Dedifferentiated amniotic fluid mesenchymal stem cell (primary cell): Measurements from ENCODE around the gene LAMB4.

Experiments
- DNase-seq: peaks from one replicate; pipeline ENCODE4 v3.0.0-alpha.2; 2016; ENCODE audit errors: extremely low spot score

The LAMB4 gene, protein sequence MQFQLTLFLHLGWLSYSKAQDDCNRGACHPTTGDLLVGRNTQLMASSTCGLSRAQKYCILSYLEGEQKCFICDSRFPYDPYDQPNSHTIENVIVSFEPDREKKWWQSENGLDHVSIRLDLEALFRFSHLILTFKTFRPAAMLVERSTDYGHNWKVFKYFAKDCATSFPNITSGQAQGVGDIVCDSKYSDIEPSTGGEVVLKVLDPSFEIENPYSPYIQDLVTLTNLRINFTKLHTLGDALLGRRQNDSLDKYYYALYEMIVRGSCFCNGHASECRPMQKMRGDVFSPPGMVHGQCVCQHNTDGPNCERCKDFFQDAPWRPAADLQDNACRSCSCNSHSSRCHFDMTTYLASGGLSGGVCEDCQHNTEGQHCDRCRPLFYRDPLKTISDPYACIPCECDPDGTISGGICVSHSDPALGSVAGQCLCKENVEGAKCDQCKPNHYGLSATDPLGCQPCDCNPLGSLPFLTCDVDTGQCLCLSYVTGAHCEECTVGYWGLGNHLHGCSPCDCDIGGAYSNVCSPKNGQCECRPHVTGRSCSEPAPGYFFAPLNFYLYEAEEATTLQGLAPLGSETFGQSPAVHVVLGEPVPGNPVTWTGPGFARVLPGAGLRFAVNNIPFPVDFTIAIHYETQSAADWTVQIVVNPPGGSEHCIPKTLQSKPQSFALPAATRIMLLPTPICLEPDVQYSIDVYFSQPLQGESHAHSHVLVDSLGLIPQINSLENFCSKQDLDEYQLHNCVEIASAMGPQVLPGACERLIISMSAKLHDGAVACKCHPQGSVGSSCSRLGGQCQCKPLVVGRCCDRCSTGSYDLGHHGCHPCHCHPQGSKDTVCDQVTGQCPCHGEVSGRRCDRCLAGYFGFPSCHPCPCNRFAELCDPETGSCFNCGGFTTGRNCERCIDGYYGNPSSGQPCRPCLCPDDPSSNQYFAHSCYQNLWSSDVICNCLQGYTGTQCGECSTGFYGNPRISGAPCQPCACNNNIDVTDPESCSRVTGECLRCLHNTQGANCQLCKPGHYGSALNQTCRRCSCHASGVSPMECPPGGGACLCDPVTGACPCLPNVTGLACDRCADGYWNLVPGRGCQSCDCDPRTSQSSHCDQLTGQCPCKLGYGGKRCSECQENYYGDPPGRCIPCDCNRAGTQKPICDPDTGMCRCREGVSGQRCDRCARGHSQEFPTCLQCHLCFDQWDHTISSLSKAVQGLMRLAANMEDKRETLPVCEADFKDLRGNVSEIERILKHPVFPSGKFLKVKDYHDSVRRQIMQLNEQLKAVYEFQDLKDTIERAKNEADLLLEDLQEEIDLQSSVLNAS (N-terminal part only)

DNA sequence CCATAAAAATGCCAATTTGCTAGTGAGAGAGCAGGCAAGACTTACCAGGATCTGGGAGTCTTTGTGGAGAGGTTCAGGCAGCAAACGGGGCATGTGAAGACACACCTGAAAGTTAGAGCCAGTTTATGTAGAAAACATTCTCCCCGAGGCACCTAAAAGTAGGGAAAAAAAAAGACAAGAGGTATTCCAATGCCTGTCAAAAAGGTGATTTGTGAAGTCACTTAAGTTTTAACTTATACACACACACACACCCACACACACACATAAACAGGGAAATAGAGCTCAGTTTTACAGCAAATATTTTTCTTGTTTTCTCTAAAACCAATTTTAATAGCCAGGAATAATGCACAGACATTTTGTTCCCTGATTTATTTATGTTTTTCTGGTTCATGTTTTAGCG lies at the start of gene LAMB4:
Gene LAMB4, minus strand, starts transcription at position 101 of the 400 bp plus-strand sequence. CDS start 7,197 bp downstream, outside the sequence.
- DNase-seq = no peak

DNA sequence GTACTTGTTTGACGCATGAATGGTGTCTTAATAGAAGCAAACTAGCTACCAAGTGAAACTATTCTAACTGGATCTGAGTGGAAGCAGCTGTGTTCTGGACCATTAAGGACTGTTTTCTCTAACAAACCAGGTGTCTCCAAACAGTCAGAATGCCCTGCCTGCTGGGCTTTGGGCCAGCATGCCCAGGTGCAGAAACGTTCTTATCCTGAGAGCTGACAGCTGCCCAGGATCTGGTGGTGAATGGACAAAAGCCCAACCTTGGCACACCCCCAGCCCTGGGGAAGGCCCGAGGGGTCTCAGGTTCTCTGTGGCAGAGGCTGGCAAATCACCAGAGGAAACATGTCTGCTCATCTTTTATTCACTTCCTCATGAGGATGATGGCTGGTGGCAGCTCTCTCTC lies 48.2 kb upstream of the LAMB4 start:
- DNase-seq = no peak

DNA sequence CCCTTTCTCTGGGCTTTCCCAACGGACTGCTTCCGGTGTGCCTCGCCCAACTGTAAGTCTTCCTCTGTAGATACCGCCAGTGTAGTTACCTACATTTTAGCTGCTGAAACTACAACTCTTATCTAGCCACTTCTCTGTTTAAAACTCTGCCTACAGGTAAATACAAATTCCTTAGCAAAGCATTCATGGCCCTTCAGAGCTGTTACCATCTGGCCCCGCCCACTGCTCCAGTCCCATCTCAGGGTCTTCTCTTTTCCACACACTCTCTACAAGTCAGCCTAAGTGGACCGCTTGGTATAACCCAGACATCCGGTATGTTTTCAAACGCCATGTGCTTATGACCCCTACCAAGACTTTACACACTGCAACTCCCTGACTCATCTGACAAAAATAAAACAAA lies 41.0 kb upstream of the LAMB4 start:
- no peak for DNase-seq

DNA sequence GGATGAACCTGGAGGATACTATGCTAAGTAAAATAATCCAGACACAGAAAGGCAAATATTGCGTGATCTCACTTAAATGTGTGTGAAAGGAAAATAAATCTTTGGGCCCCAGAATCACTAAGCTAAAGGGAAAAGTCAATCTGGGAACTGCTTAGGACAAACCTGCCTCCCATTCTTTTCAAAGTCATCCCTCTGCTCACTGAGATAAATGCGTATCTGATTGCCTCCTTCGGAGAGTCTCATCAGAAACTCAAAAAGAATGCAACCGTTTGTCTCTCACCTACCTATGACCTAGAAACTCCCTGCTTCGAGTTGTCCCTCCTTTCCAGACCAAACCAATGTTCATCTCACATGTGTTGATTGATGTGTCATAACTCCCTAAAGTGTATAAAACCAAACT lies 40.1 kb upstream of the LAMB4 start:
- no peak for DNase-seq

- no peak for DNase-seq
Observed at GRCh38 chr7:108167460-108167859, 37.3 kb upstream of the LAMB4 start.

DNA sequence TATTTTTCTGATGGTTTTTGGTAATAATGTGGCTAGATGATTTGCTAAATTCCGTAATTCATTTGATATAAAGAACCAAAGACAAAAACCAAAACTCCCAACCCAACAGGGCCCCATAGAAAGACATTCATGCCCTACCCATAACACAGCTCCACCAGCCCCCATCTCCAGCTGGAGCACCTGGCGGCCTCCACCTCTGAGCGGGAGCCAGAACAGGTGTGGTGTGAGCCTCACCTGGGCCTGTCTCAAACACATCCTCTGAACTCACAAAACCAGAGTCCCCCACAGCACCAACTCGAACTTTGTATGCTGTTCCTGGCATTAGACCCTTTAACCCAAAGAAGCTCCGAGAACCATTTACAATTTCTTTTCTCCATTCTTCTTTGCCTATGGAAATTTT lies 36.5 kb upstream of the LAMB4 start:
- DNase-seq = no peak

DNA sequence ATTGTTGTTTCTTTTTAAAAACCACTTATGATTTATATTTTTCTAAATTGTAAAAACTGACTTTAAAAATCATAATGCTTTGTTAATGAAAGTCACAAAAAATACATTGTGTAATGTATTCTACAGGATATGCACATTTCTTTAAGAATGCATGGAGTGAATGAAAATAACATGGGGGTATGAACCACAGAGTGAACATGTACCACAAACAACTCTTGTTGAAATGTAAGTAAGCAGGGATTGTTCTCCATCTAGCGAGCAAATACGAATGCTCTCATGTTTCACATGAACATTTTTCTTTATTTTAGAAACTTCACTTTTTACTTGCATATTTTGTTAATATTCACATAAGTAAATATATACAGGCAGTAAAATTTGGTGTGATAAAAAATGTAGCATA lies 35.6 kb upstream of the LAMB4 start:
- no peak for DNase-seq

DNA sequence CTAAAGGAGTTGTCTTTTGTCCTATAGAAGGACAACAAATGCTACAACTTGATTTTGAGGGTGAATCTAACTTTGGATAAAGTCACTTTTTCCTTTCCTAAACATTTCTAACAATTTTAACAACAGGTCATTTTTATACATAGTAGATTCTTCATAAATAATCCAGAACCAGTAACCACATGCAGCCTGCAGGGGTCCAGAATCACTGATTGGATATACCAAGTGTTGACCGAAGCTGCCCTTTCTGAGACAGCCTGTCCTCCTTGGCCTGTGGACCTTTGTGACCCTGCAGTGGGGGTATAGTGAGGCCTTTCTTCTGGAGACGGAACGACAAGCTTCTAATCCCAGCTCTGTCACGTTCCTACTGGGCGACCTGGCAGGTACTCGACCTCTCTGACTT lies 34.8 kb upstream of the LAMB4 start:
- no peak for DNase-seq

- no peak for DNase-seq
Observed at GRCh38 chr7:108164342-108164741, 34.2 kb upstream of the LAMB4 start.

DNA sequence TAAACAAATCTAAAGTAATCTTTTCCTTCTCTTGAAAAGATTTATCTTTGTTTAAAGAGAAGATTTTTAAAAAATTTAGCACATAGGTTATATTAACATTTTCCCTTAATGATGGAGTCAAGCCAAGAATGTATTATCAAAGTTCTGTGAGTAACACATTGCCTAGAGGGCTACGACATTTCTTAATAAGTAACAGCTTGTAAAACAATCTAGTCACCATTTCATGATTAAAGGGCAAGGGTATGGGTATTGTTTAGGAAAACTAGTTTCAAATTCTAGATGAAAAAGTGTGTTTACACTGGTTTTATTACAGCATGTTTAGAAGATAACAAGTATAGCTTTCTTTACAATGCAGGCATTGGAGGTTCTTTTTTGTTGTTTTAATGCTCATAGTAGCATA lies 28.6 kb upstream of the LAMB4 start:
- no peak for DNase-seq

DNA sequence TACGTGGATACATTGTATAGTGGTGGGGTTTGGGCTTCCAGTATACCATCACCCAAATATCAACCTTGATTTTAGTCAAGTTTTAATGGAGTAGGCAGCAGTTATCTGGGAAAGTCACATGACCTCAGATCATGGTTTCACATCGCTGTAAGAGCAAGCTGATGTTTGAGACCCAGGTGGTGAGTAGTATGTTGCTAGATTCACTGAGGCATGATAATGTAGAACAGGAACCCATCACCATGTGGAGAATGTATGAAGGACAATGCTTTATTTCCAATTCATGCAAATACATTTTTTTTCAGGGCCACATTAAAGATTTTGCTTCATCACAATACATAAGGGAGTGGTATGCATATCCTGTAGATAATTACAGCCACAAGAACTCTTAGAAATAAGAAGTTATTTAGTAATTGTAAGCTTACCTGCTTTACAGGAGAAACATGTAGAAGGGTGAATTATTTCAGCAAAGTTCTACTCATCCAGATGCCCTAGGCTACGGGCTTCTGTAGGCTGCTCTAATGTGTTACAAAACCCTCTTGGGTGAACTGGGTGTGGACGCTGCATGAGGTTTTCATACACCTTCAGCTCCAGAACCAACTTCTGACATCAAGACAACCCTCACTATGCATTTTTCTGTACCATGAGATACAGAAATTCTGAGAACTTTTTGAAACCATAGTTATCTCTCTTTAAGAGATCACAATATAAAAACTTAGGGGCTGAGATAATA lies 27.6 kb upstream of the LAMB4 start:
- no peak for DNase-seq

- DNase-seq = no peak
Observed at GRCh38 chr7:108156897-108157605, 26.9 kb upstream of the LAMB4 start.

- DNase-seq = no peak
Observed at GRCh38 chr7:108152198-108152597, 22.0 kb upstream of the LAMB4 start.

- DNase-seq = no peak
Observed at GRCh38 chr7:108149908-108150307, 19.7 kb upstream of the LAMB4 start.

DNA sequence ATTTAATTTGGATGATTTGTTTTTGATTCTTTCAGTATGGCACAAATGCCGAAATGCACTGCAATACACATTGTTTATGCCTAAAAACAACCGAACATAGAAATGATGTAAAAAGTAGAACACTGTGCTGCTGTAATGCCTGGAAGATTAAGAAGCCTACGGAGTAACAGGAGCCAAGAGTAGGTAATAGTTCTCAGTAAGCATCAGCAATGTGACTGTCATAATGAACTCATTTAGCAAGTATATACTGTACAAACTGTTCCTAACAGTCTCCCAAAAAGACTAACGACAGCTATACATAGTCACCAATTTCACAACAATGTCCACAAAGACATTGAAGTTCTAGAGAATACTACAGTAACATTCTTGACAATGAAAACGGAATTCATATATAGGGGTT lies 19.0 kb upstream of the LAMB4 start:
- DNase-seq = no peak

GRCh38 chr7:108147031-108147563 lies 16.9 kb upstream of the LAMB4 start:
- no peak for DNase-seq

DNA sequence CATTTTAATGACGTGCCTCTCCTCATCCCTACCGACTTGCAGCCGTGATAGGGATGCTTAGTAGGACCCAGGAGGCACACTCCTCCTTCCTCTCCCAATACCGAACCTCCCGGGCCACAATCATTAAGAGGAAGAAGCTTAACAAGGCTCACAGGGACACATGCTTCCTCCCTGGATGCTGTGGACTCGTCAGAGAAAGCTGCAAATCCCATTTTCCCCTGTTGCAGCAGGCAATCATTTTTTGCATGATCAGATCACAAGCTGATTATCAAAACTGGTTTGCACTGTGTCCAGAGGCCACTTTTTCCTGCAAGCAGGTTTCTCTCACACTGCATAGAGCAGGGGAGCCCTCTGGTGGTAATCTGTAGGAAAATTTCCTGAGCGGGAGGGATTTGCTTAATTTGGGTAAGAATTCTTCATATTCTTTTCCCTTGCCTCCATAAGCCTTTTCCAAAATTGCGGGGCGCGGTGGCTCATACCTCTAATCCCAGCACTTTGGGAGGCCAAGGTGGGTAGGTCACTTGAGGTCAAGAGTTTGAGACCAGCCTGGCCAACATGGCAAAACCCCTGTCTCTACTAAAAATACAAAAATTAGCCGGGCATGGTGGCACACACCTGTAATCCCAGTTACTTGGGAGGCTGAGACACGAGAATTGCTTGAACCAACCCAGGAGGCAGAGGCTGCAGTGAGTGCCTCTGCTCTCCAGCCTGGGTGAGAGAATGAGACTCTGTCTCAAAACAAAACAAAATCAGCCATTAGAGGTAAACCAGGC lies 16.1 kb upstream of the LAMB4 start:
- peak; percentile 86 for DNase-seq

GRCh38 chr7:108145401-108145800 lies 15.2 kb upstream of the LAMB4 start:
- no peak for DNase-seq

GRCh38 chr7:108144931-108145330 lies 14.8 kb upstream of the LAMB4 start:
- no peak for DNase-seq
